Glutamatergic neuron (in vitro differentiated cells): ENCODE measurements around the gene PACSIN1. TPM values are rescaled to one million over a fixed set of nuclear protein-coding genes. Genes with fewer than 3 reads are reported as not detected.
"Not testable (repeated sequence)": the region's sequence is repeated elsewhere in the genome, so short reads cannot be mapped to it uniquely, and the experiment has no call there.

ENCODE experiments used
- DNase-seq: peaks from one replicate; pipeline ENCODE4 v3.0.0; 2022
- H3K27ac Mint-ChIP-seq: one replicate; pipeline ENCODE4 v1.8.0; 2020; ENCODE audit warnings: mild to moderate bottlenecking, mixed read lengths, inconsistent platforms; ENCODE audit not compliant: unreplicated experiment
- H3K27me3 Mint-ChIP-seq: one replicate; pipeline ENCODE4 v1.8.0; 2020; ENCODE audit warnings: mild to moderate bottlenecking, moderate library complexity, mixed read lengths, inconsistent platforms; ENCODE audit not compliant: unreplicated experiment
- H3K36me3 Mint-ChIP-seq: one replicate; pipeline ENCODE4 v1.8.0; 2020; ENCODE audit warnings: mild to moderate bottlenecking, mixed read lengths, inconsistent platforms; ENCODE audit not compliant: unreplicated experiment
- H3K4me1 Mint-ChIP-seq: one replicate; pipeline ENCODE4 v1.8.0; 2020; ENCODE audit warnings: mild to moderate bottlenecking, low read depth, mixed read lengths, inconsistent platforms; ENCODE audit not compliant: unreplicated experiment
- H3K4me3 Mint-ChIP-seq: one replicate; pipeline ENCODE4 v1.8.0; 2020; ENCODE audit warnings: mild to moderate bottlenecking, mixed read lengths, inconsistent platforms; ENCODE audit not compliant: unreplicated experiment
- H3K9me3 Mint-ChIP-seq: one replicate; pipeline ENCODE4 v1.8.0; 2020; ENCODE audit warnings: mild to moderate bottlenecking, moderate library complexity, mixed read lengths, inconsistent platforms; ENCODE audit not compliant: unreplicated experiment
- total RNA-seq: library from RNA; stranded (reverse); fragmentation: NEBNext Ultra II Directional; extraction: Animal tissue kit (Norgen Biotek cat#: 25700); gene quantifications from one replicate; pipeline ENCODE4 v1.2.1, GENCODE V29; 2021; ENCODE audit not compliant: unreplicated experiment
- TF ChIP-seq, protein P1 (sequence below): fragments of 200-600 bp; sonication (generic); IDR thresholded peaks from one replicate; pipeline ENCODE4 v1.5.0; 2021; ENCODE audit not compliant: partially characterized antibody, unreplicated experiment

Gene PACSIN1
- total RNA-seq, 1 donor from 2014 or later, result 0.47 TPM

DNA sequence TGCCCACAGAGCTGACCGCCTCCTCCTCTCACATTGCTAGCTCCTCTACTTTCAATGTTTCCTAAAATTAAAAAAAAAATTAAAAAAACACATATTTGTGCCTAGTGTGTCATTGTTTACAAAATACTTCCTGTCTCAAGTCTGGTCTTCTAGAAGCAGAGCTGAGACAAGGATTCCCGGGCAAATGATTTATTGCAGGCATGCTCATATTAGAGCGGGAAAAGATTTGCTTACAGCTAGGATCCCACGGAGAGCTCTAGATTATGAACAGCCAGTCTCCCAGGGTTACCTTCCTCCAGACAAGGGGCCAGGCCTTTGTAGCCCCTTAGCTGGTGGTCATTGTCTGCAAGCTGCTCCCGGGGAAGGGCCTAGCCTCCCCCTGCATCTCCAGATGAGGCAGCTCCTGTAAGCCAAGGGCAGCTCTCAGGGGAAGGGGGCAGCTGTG lies 9.4 kb downstream of the PACSIN1 start:
- TF ChIP-seq, protein P1, sequence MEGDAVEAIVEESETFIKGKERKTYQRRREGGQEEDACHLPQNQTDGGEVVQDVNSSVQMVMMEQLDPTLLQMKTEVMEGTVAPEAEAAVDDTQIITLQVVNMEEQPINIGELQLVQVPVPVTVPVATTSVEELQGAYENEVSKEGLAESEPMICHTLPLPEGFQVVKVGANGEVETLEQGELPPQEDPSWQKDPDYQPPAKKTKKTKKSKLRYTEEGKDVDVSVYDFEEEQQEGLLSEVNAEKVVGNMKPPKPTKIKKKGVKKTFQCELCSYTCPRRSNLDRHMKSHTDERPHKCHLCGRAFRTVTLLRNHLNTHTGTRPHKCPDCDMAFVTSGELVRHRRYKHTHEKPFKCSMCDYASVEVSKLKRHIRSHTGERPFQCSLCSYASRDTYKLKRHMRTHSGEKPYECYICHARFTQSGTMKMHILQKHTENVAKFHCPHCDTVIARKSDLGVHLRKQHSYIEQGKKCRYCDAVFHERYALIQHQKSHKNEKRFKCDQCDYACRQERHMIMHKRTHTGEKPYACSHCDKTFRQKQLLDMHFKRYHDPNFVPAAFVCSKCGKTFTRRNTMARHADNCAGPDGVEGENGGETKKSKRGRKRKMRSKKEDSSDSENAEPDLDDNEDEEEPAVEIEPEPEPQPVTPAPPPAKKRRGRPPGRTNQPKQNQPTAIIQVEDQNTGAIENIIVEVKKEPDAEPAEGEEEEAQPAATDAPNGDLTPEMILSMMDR, result no peak
- Mint-ChIP-seq H3K9me3 (no peaks in the 10 kb centered on the region), H3K4me3 (no peak overlapping the region), H3K27ac (no peak overlapping the region), H3K36me3 (no peaks in the 10 kb centered on the region), H3K27me3 (peaks cover 1% of the 10 kb centered on the region), H3K4me1 (no peaks in the 10 kb centered on the region)
- no peak for DNase-seq

DNA sequence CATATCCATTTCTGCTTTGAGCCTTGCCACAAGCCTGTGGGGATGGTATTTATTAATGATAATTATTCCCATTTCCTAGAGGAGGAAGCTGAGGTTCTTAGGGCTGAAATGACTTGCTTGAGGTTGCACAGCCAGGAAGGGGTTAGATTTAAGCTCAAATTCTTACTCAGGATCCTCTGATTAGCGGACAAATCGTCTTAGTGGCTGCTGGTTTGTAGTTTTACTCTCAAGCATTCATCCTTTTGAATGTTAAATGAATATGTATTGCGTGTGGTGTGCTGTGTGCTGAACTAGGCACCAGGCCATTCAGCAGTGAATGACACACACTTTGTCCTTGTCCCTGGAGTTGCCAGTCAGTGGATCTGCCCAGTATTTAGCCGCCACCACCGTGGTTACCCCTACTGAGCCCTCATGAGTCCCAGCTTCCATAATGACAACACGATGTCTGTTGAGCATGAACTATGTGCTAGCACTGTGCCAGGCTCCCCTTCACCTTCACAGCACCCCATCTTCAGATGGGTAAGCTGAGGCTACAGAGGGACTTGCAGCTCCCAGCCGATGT lies 10.0 kb downstream of the PACSIN1 start:
- Mint-ChIP-seq H3K27me3 (peaks cover 1% of the 10 kb centered on the region), H3K9me3 (no peaks in the 10 kb centered on the region), H3K27ac (no peak overlapping the region), H3K36me3 (no peaks in the 10 kb centered on the region), H3K4me1 (no peaks in the 10 kb centered on the region), H3K4me3 (no peak overlapping the region)
- TF ChIP-seq, protein P1, result no peak
- no peak for DNase-seq

DNA sequence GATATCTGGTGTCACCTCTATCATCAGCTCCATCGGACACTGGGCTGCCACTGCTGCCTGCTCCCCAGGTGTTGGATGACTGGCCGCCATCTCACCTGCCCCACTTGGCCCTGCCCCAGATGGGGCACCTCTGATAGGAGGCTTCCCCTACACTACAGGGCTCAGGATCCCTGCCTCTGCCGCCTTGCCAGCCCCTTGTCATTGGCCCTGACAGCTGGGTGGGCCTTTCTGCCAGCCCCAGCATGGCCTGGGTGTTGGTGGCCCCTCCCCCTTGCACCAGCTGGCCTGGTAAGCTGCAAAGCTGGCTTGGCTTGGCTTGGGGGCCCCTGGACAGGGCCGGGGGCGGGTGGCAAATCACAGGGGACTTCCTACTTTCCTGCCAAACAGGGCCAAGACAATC lies 10.6 kb downstream of the PACSIN1 start:
- Mint-ChIP-seq H3K27me3 (peaks cover 1% of the 10 kb centered on the region), H3K4me3 (no peak overlapping the region), H3K9me3 (no peaks in the 10 kb centered on the region), H3K27ac (no peak overlapping the region), H3K36me3 (no peaks in the 10 kb centered on the region), H3K4me1 (no peaks in the 10 kb centered on the region)
- DNase-seq, result no peak
- TF ChIP-seq, protein P1, result no peak

- no peak for DNase-seq
- Mint-ChIP-seq H3K27ac (no peak overlapping the region), H3K36me3 (no peaks in the 10 kb centered on the region), H3K9me3 (no peaks in the 10 kb centered on the region), H3K4me1 (no peaks in the 10 kb centered on the region), H3K27me3 (peaks cover 1% of the 10 kb centered on the region), H3K4me3 (no peak overlapping the region)
- TF ChIP-seq, protein P1, result no peak
Measured at GRCh38 chr6:34476921-34477320, 11.0 kb downstream of the PACSIN1 start.

DNA sequence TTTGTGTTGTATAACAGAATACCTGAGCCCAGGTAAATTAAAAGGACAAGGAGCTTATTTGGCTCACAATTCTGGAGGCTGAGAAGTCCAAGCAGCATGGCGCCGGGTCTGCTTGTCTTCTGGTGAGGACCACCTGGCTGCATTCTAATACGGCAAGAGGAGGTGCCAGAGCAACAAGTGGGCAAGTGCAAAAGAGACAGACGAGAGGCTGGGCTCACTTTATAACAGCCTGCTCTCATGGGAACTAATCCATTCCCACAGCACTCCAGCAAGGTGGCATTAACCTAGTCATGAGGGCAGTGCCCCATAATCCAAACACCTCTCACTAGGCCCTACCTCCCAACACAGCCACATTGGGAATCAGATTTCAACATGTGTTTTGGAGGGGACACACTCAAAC lies 12.9 kb downstream of the PACSIN1 start:
- Mint-ChIP-seq H3K4me1 (no peaks in the 10 kb centered on the region), H3K9me3 (no peaks in the 10 kb centered on the region), H3K36me3 (no peaks in the 10 kb centered on the region), H3K4me3 (no peak overlapping the region), H3K27me3 (peaks cover 4% of the 10 kb centered on the region), H3K27ac (no peak overlapping the region)
- DNase-seq, result no peak
- TF ChIP-seq, protein P1, result no peak

DNA sequence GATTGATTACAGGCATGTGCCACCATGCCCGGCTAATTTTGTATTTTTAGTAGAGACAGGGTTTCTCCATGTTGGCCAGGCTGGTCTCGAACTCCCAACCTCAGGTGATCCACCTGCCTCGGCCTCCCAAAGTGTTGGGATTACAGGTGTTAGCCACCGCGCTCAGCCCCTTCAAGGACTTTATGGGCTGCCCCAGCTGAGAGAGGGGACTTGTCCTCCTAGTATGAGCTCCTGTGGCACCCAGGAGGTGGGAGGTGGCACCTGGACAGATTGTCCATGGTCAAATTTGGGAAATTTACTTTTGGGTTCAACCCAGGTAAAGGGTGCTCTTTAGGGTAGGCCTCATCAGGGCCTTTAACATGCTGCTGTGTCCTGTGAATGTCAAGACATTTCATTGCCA lies 17.9 kb downstream of the PACSIN1 start:
- H3K4me3 Mint-ChIP-seq, H3K36me3 Mint-ChIP-seq, H3K27me3 Mint-ChIP-seq, H3K27ac Mint-ChIP-seq, H3K4me1 Mint-ChIP-seq, H3K9me3 Mint-ChIP-seq, DNase-seq: not testable (repeated sequence)
